Nephron (organoid): ENCODE measurements around the gene ARHGAP15.
A peak's percentile ranks its signal among the peaks of the same experiment; 100 is the strongest.

Experiments
- H3K27ac Mint-ChIP-seq, 3 experiments: 2 replicates each; pipeline ENCODE4 v1.8.0; 2020; ENCODE audit warnings: mixed read lengths in 3 of 3, mild to moderate bottlenecking in 2 of 3, moderate library complexity in 1 of 3
- H3K27me3 Mint-ChIP-seq: 2 replicates; pipeline ENCODE4 v1.8.0; 2021; ENCODE audit warnings: low read depth, mild to moderate bottlenecking, moderate library complexity, mixed read lengths
- H3K36me3 Mint-ChIP-seq: 2 replicates; pipeline ENCODE4 v1.8.0; 2020; ENCODE audit warnings: low read depth, mixed read lengths
- H3K4me1 Mint-ChIP-seq: 2 replicates; pipeline ENCODE4 v1.8.0; 2020; ENCODE audit warnings: mixed read lengths
- H3K4me3 Mint-ChIP-seq, 3 experiments: 2 replicates each; pipeline ENCODE4 v1.8.0; 2020; ENCODE audit warnings: mild to moderate bottlenecking in 3 of 3, mixed read lengths in 3 of 3, moderate library complexity in 2 of 3
- H3K9me3 Mint-ChIP-seq: 2 replicates; pipeline ENCODE4 v1.8.0; 2020; ENCODE audit warnings: mixed read lengths
- TF ChIP-seq, protein P1 (sequence below), 3 experiments: fragments of 200-600 bp; sonication (generic); IDR thresholded peaks; one replicate each; pipeline ENCODE4 v1.5.0; 2021; ENCODE audit warnings: antibody characterized with exemption in 3 of 3; ENCODE audit not compliant: unreplicated experiment in 3 of 3

The ARHGAP15 gene

GRCh38 chr2:143425896-143426295 lies 296.7 kb downstream of the ARHGAP15 start:
- Mint-ChIP-seq H3K4me3 (no peak overlapping the region), H3K36me3 (no peaks in the 10 kb centered on the region), H3K9me3 (no peaks in the 10 kb centered on the region), H3K27me3 (no peaks in the 10 kb centered on the region), H3K27ac (no peak overlapping the region), H3K4me1 (peaks cover 15% of the 10 kb centered on the region)
- TF ChIP-seq, protein P1, sequence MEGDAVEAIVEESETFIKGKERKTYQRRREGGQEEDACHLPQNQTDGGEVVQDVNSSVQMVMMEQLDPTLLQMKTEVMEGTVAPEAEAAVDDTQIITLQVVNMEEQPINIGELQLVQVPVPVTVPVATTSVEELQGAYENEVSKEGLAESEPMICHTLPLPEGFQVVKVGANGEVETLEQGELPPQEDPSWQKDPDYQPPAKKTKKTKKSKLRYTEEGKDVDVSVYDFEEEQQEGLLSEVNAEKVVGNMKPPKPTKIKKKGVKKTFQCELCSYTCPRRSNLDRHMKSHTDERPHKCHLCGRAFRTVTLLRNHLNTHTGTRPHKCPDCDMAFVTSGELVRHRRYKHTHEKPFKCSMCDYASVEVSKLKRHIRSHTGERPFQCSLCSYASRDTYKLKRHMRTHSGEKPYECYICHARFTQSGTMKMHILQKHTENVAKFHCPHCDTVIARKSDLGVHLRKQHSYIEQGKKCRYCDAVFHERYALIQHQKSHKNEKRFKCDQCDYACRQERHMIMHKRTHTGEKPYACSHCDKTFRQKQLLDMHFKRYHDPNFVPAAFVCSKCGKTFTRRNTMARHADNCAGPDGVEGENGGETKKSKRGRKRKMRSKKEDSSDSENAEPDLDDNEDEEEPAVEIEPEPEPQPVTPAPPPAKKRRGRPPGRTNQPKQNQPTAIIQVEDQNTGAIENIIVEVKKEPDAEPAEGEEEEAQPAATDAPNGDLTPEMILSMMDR (IDR thresholded peaks at IDR 0.05; ENCODE audit: unreplicated experiment in 3 of 3), result no peak

DNA sequence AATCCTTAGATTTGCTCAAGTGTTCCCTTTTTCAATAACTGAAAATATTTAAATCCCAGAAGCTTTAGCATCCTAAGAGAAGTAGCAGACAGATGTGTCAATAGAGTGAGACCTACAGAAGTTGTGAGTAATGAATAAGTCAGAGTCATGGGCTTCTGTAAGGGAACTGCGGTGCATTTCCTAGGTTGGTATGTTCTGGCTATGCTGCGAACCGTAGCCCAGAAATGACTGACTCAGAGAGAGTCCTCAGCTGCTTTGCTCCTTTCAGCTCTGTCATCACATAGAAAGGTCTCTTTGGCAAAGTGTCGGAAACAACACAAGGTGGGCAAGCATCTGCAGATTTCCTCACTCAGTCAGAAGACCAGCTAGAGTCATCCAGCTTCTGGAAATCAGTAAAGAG lies 297.1 kb downstream of the ARHGAP15 start:
- Mint-ChIP-seq H3K4me1 (peaks cover 15% of the 10 kb centered on the region), H3K27me3 (no peaks in the 10 kb centered on the region), H3K4me3 (no peak overlapping the region), H3K9me3 (no peaks in the 10 kb centered on the region), H3K36me3 (no peaks in the 10 kb centered on the region), H3K27ac (no peak overlapping the region)
- TF ChIP-seq, protein P1 (IDR thresholded peaks at IDR 0.05; ENCODE audit: unreplicated experiment in 3 of 3), result no peak

GRCh38 chr2:143428700-143429099 lies 299.5 kb downstream of the ARHGAP15 start:
- no peak overlapping the region for H3K4me3 Mint-ChIP-seq
- peaks cover 29% of the 10 kb centered on the region for H3K4me1 Mint-ChIP-seq
- no peaks in the 10 kb centered on the region for H3K9me3 Mint-ChIP-seq
- TF ChIP-seq, protein P1 (IDR thresholded peaks at IDR 0.05; ENCODE audit: unreplicated experiment in 3 of 3), result no peak
- no peak overlapping the region for H3K27ac Mint-ChIP-seq
- no peaks in the 10 kb centered on the region for H3K36me3 Mint-ChIP-seq
- no peaks in the 10 kb centered on the region for H3K27me3 Mint-ChIP-seq

GRCh38 chr2:143429932-143430679 lies 300.9 kb downstream of the ARHGAP15 start:
- TF ChIP-seq, protein P1 (IDR thresholded peaks at IDR 0.05; ENCODE audit: unreplicated experiment in 3 of 3), result no peak
- no peaks in the 10 kb centered on the region for H3K9me3 Mint-ChIP-seq

GRCh38 chr2:143431316-143431715 lies 302.1 kb downstream of the ARHGAP15 start:
- peaks cover 43% of the 10 kb centered on the region for H3K4me1 Mint-ChIP-seq
- TF ChIP-seq, protein P1 (IDR thresholded peaks at IDR 0.05; ENCODE audit: unreplicated experiment in 3 of 3), result no peak
- no peaks in the 10 kb centered on the region for H3K9me3 Mint-ChIP-seq
- no peak overlapping the region for H3K27ac Mint-ChIP-seq
- no peaks in the 10 kb centered on the region for H3K27me3 Mint-ChIP-seq
- no peaks in the 10 kb centered on the region for H3K36me3 Mint-ChIP-seq
- H3K4me3 Mint-ChIP-seq, result no peak overlapping the region

More at GRCh38 chr2:143429932-143430679, 300.9 kb downstream of the ARHGAP15 start:
- H3K27me3 Mint-ChIP-seq, result no peaks in the 10 kb centered on the region
- peak overlapping the region; percentile 60 to 84 (median 82) for H3K27ac Mint-ChIP-seq
- no peaks in the 10 kb centered on the region for H3K36me3 Mint-ChIP-seq
- peaks cover 42% of the 10 kb centered on the region for H3K4me1 Mint-ChIP-seq
- no peak overlapping the region for H3K4me3 Mint-ChIP-seq

DNA sequence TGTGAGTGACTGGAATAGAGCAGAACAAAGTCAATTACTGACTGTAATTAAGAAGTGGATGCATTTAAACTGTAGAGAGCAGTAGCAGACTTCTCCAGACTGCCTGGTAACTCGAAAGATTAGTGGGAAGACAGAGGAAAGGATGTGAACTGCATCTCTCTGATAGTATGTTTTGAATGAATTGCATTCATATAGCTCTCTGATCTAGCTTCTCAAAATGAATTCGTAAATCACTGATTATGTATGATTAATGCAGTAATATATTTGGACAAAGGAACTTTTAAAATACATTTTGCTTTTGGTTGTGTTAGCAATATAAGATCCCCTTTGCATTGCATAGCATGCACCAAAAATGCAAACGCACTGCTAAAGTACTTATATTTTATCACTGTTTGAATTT lies 304.0 kb downstream of the ARHGAP15 start:
- Mint-ChIP-seq H3K27me3 (no peaks in the 10 kb centered on the region), H3K4me3 (no peak overlapping the region)

More for the DNA sequence above, 304.0 kb downstream of the ARHGAP15 start:
- H3K36me3 Mint-ChIP-seq, result no peaks in the 10 kb centered on the region
- no peaks in the 10 kb centered on the region for H3K9me3 Mint-ChIP-seq
- H3K4me1 Mint-ChIP-seq, result peaks cover 31% of the 10 kb centered on the region
- H3K27ac Mint-ChIP-seq, result peak overlapping the region; percentile 67 to 80 (median 69)
- TF ChIP-seq, protein P1 (IDR thresholded peaks at IDR 0.05; ENCODE audit: unreplicated experiment in 3 of 3), result peak; percentile 41 to 56 (median 47)
